Jurkat, Clone E6-1 (cell line): ENCODE measurements around the gene PCDHGA12.
"Not testable (repeated sequence)": the region's sequence is repeated elsewhere in the genome, so short reads cannot be mapped to it uniquely, and the experiment has no call there.

Experiments used
- DNase-seq: peaks from one replicate; pipeline ENCODE4 v3.0.0-alpha.2; 2011; ENCODE audit warnings: low read depth, low spot score
- H3K4me3 ChIP-seq: 2 replicates; pipeline ENCODE4 v1.5.1; 2011; ENCODE audit warnings: mild to moderate bottlenecking, low read length, control low read depth, moderate library complexity

PCDHGA12 gene

GRCh38 chr5:141432726-141433125 is 2.4 kb downstream of the PCDHGA12 start:
- not testable (repeated sequence) for H3K4me3 ChIP-seq, DNase-seq

- no peak for DNase-seq
Observed at GRCh38 chr5:141434006-141434405, 3.7 kb downstream of the PCDHGA12 start.

GRCh38 chr5:141437221-141437620 is 6.9 kb downstream of the PCDHGA12 start:
- no peak overlapping the region for H3K4me3 ChIP-seq
- DNase-seq = no peak

More at GRCh38 chr5:141434006-141434405, 3.7 kb downstream of the PCDHGA12 start:
- H3K4me3 ChIP-seq = no peak overlapping the region

GRCh38 chr5:141439411-141440141 is 9.3 kb downstream of the PCDHGA12 start:
- H3K4me3 ChIP-seq = no peak overlapping the region
- DNase-seq = no peak

- no peak for DNase-seq
- H3K4me3 ChIP-seq = no peak overlapping the region
Observed at GRCh38 chr5:141440341-141440740, 10.0 kb downstream of the PCDHGA12 start.

- DNase-seq = no peak
- H3K4me3 ChIP-seq = no peak overlapping the region
Observed at GRCh38 chr5:141441571-141442170, 11.4 kb downstream of the PCDHGA12 start.

GRCh38 chr5:141465351-141465750 is 35.0 kb downstream of the PCDHGA12 start:
- no peak for DNase-seq
- no peak overlapping the region for H3K4me3 ChIP-seq

GRCh38 chr5:141475625-141476131 is 45.4 kb downstream of the PCDHGA12 start, which contains the start of gene PCDHGC3:
Gene PCDHGC3, plus strand, starts transcription at chr5:141475966. Its CDS starts 151 bp downstream, at chr5:141476117.
- H3K4me3 ChIP-seq = no peak within 1 kb of the TSS
- no peak for DNase-seq

GRCh38 chr5:141476132-141476911 is 46.0 kb downstream of the PCDHGA12 start:
- no peak for DNase-seq
- H3K4me3 ChIP-seq = no peak overlapping the region

GRCh38 chr5:141477044-141477575 is 46.8 kb downstream of the PCDHGA12 start:
- no peak overlapping the region for H3K4me3 ChIP-seq
- no peak for DNase-seq

- DNase-seq = no peak
- no peak overlapping the region for H3K4me3 ChIP-seq
Observed at GRCh38 chr5:141477815-141478214, 47.5 kb downstream of the PCDHGA12 start.

- no peak overlapping the region for H3K4me3 ChIP-seq
- DNase-seq = no peak
Observed at GRCh38 chr5:141478321-141478945, 48.1 kb downstream of the PCDHGA12 start.

- H3K4me3 ChIP-seq = no peak overlapping the region
- DNase-seq = no peak
Observed at GRCh38 chr5:141479776-141480175, 49.5 kb downstream of the PCDHGA12 start.
